Activated CD8-positive, alpha-beta memory T cell treated with anti-CD3 and anti-CD28 coated beads, Interleukin-2, amount 50 U/mL, for 4 hours (primary cell): Measurements from ENCODE around the gene OR5AR1.
"Not testable (repeated sequence)": the region's sequence is repeated elsewhere in the genome, so short reads cannot be mapped to it uniquely, and the experiment has no call there.

Experiments
- DNase-seq: peaks from one replicate; pipeline ENCODE4 v3.0.0-alpha.2; 2020

OR5AR1 gene

GRCh38 chr11:56663386-56663785, at the start of gene OR5AR1:
OR5AR1 (plus strand) TSS chr11:56663686; CDS start chr11:56663686, 0 bp downstream.
- DNase-seq = no peak

GRCh38 chr11:56624661-56625110, 38.8 kb upstream of the OR5AR1 start:
- DNase-seq = no peak

- DNase-seq = no peak
Measured at GRCh38 chr11:56625946-56626345, 37.5 kb upstream of the OR5AR1 start.

DNA sequence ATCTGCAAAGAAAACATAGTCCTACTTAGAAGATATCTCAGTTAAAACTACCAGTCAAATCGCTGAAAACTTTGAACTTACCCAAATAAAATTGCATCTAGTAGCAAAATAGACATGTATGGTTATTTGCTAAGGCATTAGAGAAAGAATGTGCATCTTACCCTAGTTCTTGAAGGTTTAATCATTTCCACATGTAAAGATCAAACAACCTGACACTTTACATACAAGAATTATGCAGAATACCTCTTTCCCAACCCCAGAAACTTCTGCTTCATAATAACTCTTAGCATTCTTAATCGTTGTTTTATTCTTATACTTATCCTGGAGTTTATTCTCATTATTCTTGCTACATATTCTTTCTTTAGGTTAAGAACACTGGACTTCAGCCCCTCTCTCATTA, 31.2 kb upstream of the OR5AR1 start:
- DNase-seq = no peak

DNA sequence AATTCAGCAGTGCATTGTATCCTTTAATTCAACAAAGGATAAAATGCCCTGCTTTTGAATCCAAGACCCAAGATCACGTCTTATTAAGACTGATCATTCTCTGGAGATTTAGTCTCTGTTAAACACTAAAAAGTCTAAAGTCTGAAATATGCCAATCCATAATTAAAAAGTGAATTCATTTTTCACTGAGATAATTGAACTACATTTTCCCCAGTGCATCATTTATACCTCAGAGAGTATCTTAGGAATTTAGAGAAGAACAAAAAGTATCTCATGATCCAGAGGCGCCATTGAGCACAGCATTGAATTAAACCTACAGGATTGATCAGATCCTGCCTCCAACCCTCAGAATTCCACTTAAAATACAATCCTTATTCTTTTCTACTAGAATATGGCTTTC, 26.6 kb upstream of the OR5AR1 start:
- DNase-seq = no peak

- no peak for DNase-seq
Measured at GRCh38 chr11:56637500-56637899, 26.0 kb upstream of the OR5AR1 start.

GRCh38 chr11:56642339-56642738, 21.1 kb upstream of the OR5AR1 start, which contains the start of gene OR5AP2:
OR5AP2 (minus strand) TSS chr11:56642439; CDS start chr11:56642439, 0 bp downstream.
- DNase-seq = no peak

GRCh38 chr11:56659755-56660154, 3.7 kb upstream of the OR5AR1 start:
- DNase-seq = no peak

GRCh38 chr11:56670984-56671383, 7.5 kb downstream of the OR5AR1 start:
- DNase-seq = no peak

DNA sequence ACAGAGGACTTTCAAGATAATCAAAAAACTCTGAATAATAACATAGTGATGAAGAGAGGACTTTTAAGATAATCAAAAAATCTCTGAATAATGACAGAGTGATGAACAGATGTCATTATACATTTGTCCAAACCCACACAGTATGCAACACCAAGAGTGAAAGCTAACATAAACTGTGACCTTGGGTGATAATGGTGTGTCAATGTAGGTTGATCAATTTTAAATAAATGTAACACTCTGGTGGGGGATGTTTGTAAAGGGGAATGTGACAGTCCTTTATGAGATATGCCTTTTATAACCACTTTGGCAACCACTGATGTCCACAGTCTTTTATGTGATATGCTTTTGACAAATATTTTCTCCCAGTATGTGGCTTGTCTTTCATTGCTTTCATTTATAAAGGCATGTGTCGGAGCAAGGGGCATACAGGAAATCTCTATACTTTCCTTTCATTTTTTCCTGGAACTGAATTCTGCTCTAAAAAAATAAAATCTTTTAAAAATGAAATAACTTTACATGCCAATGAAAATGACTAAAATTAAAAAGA, 25.1 kb downstream of the OR5AR1 start:
- no peak for DNase-seq

GRCh38 chr11:56691179-56691578, 27.7 kb downstream of the OR5AR1 start:
- not testable (repeated sequence) for DNase-seq

- DNase-seq = no peak
Measured at GRCh38 chr11:56693428-56693827, 29.9 kb downstream of the OR5AR1 start.

DNA sequence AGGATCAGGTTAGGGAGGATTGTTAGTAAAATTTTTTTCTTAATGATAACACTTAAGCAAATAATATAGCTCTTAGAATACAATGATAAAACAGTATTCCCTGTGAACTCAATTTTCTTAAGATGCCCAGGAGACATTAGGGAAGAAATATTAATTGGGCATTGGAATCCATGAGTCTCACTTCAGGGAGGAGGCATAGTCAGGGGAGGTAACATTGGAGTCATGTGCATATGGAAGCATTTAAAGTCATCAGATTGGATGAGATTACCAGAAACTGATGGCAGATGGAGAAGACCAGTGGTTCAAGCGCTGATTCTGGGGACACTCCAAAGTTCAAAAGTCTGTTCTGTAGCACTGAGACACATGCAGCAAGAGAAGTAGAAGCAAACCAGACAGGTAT, 35.3 kb downstream of the OR5AR1 start, which contains the start of gene OR9G1:
OR9G1 (plus strand) TSS at position 301 of the 400 bp plus-strand sequence. CDS start 1,293 bp downstream, outside the sequence.
- no peak for DNase-seq

- no peak for DNase-seq
Measured at GRCh38 chr11:56700242-56700913, 36.9 kb downstream of the OR5AR1 start.

DNA sequence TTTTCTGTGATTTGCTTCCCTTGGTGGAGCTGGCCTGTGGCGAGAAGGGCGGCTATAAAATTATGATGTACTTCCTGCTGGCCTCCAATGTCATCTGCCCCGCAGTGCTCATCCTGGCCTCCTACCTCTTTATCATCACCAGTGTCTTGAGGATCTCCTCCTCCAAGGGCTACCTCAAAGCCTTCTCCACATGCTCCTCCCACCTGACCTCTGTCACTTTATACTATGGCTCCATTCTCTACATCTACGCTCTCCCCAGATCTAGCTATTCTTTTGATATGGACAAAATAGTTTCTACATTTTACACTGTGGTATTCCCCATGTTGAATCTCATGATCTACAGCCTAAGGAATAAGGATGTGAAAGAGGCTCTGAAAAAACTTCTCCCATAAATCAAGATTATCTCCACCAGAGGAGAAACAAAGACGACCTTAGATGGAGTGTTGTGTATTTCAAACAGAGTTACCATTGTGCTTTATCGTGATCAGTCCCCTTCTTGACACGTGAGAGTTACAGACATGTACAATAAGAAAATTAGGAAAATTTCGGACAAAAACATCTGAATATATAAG, 37.5 kb downstream of the OR5AR1 start:
- no peak for DNase-seq

GRCh38 chr11:56705784-56706396, 42.4 kb downstream of the OR5AR1 start:
- no peak for DNase-seq

DNA sequence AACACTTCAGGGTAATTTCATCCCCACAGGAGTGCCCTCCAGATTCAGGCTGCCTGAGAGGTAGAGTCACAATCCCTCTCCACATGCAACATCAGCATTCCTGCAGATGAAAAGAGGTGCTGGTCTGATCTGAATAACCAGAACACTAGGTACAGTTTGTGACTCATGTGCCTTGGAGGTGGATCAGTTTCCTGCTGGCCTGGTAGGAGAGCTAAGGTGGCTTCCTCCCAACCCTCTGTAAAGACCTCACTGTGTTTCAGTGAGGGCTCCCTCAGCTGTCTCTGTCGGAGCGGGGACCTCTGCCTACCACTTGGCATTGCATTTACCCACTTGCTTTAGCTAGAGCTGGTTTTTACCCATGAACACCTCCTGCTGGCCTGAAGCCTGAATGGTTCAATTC, 43.0 kb downstream of the OR5AR1 start:
- DNase-seq = no peak

GRCh38 chr11:56714206-56714605, 50.7 kb downstream of the OR5AR1 start:
- DNase-seq = no peak
